Adrenal gland (tissue), 5 donors: ENCODE results near the gene KIFC3.

Experiments
- CTCF ChIP-seq, 6 experiments: fragments of 450-650 bp in 4 of 6; fragments of 200-600 bp in 2 of 6; sonication (generic) in 1 of 6; IDR thresholded peaks; 1 replicate in 5 of 6; 2 replicates in 1 of 6; pipeline versions ENCODE4 v1.5.1 to v1.8.0; 2016 to 2021; ENCODE audit warnings: antibody characterized with exemption in 6 of 6, mild to moderate bottlenecking in 2 of 6, moderate library complexity in 1 of 6
- POLR2A ChIP-seq, 2 donors: fragments of 450-650 bp; IDR thresholded peaks; one replicate each; pipeline ENCODE4 v1.6.1; 2017; ENCODE audit warnings: antibody characterized with exemption in 2 of 2, mild to moderate bottlenecking in 2 of 2, moderate library complexity in 1 of 2
- donor health status: DM: no; HTN: no; CAD: no.

GRCh38 chr16:57814896-57815295, 12.6 kb upstream of the KIFC3 start:
- TF ChIP-seq CTCF (IDR thresholded peaks at IDR 0.05), result no peak
- no peak for TF ChIP-seq POLR2A (IDR thresholded peaks at IDR 0.05)
